ENCODE measurements around the gene CUEDC2. TPM values are rescaled to one million over a fixed set of nuclear protein-coding genes. Genes with fewer than 3 reads are reported as not detected.
"Not testable (repeated sequence)": the region's sequence is repeated elsewhere in the genome, so short reads cannot be mapped to it uniquely, and the experiment has no call there.

The CUEDC2 gene
- total RNA-seq, 4 donors from 2014 or later, result 26.2 to 51.6 (median 35.6) TPM

DNA sequence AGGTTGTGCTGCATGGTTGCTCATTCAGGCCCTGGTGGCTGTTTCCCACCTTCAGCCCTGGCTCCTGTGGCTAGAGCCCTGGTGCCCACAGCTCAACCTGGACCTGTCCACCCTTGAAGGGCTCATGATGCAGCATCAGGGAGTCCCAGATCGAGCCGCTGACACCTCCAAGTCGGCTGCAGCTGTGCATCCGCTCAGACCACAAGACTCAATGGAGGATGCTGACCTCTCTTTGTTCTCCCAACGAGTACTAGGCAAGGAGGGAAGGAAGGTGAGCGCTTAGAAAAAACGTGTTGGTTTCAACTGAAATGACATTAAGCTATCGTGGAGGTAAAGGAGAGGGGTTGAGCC is 28.4 kb upstream of the CUEDC2 start:
- TF ChIP-seq, protein P1, sequence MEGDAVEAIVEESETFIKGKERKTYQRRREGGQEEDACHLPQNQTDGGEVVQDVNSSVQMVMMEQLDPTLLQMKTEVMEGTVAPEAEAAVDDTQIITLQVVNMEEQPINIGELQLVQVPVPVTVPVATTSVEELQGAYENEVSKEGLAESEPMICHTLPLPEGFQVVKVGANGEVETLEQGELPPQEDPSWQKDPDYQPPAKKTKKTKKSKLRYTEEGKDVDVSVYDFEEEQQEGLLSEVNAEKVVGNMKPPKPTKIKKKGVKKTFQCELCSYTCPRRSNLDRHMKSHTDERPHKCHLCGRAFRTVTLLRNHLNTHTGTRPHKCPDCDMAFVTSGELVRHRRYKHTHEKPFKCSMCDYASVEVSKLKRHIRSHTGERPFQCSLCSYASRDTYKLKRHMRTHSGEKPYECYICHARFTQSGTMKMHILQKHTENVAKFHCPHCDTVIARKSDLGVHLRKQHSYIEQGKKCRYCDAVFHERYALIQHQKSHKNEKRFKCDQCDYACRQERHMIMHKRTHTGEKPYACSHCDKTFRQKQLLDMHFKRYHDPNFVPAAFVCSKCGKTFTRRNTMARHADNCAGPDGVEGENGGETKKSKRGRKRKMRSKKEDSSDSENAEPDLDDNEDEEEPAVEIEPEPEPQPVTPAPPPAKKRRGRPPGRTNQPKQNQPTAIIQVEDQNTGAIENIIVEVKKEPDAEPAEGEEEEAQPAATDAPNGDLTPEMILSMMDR (IDR thresholded peaks at IDR 0.05), result no peak
- TF ChIP-seq POLR2A (IDR thresholded peaks at IDR 0.05), result no peak
- peaks cover 0 to 4% of the 10 kb centered on the region in 2 donors for H3K4me1 ChIP-seq
- no peak for DNase-seq
- H3K36me3 ChIP-seq, result no peaks in the 10 kb centered on the region
- H3K27ac ChIP-seq, result peak overlapping the region in 1 of 2 donors; percentile 9
- no peaks in the 10 kb centered on the region for H3K9me3 ChIP-seq
- H3K27me3 ChIP-seq, result no peaks in the 10 kb centered on the region
- H3K4me3 ChIP-seq, result peak overlapping the region; percentile 51 to 52
- intact Hi-C loops (cut with DNase I; ENCODE audit: low total_unique reads), result no loop called here

DNA sequence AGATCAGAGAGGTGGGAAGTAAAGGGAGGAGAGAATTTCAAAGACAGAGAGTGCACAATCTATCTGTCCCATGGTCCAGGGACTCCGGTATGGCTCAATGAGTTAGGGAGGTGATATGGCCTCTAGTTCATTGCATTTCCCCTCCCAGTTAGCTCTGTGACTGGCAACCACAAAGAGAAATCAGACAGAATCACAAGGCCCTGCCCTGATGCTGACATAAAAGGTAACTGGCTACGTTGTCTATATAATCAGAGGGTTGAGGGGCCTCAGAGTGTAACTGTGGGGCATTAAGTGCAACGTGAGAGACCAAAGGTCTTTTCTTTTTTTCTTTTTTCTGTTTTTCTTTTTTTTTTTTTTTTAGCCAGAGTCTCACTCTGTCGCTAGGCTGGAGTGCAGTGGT is 26.3 kb upstream of the CUEDC2 start:
- peaks cover 0 to 4% of the 10 kb centered on the region in 2 donors for H3K4me1 ChIP-seq
- TF ChIP-seq, protein P1 (IDR thresholded peaks at IDR 0.05), result no peak
- TF ChIP-seq POLR2A (IDR thresholded peaks at IDR 0.05), result no peak
- H3K27me3 ChIP-seq, result no peaks in the 10 kb centered on the region
- no peaks in the 10 kb centered on the region for H3K36me3 ChIP-seq
- H3K4me3 ChIP-seq, result no peak overlapping the region
- no peak for DNase-seq
- no peaks in the 10 kb centered on the region for H3K9me3 ChIP-seq
- H3K27ac ChIP-seq, result no peak overlapping the region
- intact Hi-C loops (cut with DNase I; ENCODE audit: low total_unique reads), result no loop called here

DNA sequence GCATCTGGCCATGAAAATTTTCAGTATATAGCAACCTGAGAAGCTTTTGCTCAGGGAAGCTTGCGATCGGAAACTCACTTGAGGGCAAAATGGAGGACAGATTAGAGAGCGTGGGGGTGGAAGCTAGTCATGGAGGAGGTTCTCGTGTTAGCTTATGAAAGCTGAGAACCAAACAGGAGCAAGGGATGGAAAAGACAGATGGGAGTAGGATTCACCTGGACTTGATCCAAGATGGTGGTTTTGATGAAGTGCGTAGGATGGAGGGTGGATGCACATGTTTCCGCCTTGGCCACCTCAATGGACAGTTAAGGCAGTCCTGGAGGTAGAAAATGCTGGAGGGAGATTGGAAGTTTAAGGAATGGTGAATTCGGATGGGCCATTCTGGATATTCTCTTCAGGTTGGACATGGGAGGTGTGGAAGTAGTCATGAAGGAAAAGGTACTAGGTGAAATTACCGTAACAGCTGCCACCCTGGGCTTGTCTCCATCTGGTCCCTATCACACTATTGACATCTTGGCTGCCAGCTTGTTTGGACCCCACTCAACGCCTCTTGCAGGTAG is 25.3 kb upstream of the CUEDC2 start:
- no peak for DNase-seq
- no peak overlapping the region for H3K4me3 ChIP-seq
- intact Hi-C loops (cut with DNase I; ENCODE audit: low total_unique reads), result no loop called here
- H3K27me3 ChIP-seq, result no peaks in the 10 kb centered on the region
- peaks cover 0 to 4% of the 10 kb centered on the region in 2 donors for H3K4me1 ChIP-seq
- H3K9me3 ChIP-seq, result no peaks in the 10 kb centered on the region
- no peak for TF ChIP-seq POLR2A (IDR thresholded peaks at IDR 0.05)
- TF ChIP-seq, protein P1 (IDR thresholded peaks at IDR 0.05), result no peak
- no peaks in the 10 kb centered on the region for H3K36me3 ChIP-seq
- H3K27ac ChIP-seq, result no peak overlapping the region

DNA sequence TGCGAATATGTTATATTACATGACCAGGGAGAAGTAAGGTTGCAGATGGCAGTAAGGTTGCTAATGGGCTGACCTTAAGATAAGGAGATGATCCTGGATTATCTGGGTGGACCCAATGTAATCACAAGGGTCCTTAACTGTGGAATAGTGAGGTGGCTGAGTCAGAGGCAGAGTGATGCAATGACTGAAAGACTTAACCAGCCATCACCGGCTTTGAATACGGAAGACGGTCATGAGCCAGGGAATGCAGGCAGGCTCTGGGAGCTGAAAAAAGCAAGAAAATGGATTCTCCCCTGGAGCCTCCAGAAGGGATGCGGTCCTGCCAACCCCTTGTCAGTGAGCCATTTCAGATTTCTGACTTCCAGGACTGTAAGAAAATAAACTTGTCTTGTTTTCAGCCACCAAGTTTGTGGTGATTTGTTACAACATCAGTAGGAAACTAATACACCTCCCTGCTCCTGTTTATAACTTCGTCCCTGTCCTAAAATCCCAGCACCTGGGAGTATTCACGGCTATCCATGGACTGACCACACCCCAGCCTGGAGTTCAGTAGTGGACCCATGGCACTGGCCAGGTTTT is 23.6 kb upstream of the CUEDC2 start:
- H3K27me3 ChIP-seq, result no peaks in the 10 kb centered on the region
- H3K27ac ChIP-seq, result no peak overlapping the region
- no peaks in the 10 kb centered on the region for H3K9me3 ChIP-seq
- H3K4me3 ChIP-seq, result no peak overlapping the region
- H3K4me1 ChIP-seq, result peaks cover 0 to 4% of the 10 kb centered on the region in 2 donors
- no peak for DNase-seq
- TF ChIP-seq, protein P1 (IDR thresholded peaks at IDR 0.05), result no peak
- TF ChIP-seq POLR2A (IDR thresholded peaks at IDR 0.05), result no peak
- H3K36me3 ChIP-seq, result no peaks in the 10 kb centered on the region
- intact Hi-C loops (cut with DNase I; ENCODE audit: low total_unique reads), result no loop called here

DNA sequence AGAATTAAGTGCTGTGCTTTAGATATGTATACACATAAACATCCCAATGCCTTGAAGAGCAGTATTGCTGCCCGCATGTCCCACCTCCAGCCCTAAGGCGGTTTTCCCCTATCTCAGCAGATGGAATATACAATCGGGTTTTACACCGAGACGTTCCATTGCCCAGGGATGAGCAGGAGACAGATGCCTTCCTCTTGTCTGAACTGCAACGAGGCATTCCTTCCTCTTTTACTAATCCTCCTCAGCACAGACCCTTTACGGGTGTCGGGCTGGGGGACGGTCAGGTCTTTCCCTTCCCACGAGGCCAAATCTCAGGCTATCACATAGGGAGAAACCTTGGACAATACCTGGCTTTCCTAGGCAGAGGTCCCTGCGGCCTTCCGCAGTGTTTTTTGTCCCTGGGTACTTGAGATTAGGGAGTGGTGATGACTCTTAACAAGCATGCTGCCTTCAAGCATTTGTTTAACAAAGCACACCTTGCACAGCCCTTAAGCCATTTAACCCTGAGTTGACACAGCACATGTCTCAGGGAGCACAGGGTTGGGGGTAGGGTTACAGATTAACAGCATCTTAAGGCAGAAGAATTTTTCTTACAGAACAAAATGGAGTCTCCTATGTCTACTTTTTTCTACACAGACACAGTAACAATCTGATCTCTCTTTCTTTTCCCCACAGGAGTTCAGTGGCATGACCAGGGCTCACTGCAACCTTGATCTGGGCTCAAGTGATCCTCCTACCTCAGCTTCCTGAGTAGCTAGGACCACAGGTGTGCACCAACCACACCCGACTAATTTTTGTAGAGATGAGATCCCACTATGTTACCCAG is 22.5 kb upstream of the CUEDC2 start:
- H3K27me3 ChIP-seq; H3K4me3 ChIP-seq; H3K4me1 ChIP-seq; intact Hi-C loops (cut with DNase I; ENCODE audit: low total_unique reads); H3K36me3 ChIP-seq; H3K27ac ChIP-seq; DNase-seq; H3K9me3 ChIP-seq: not testable (repeated sequence)
